AML-193 (cell line): Measurements from ENCODE around the gene MRTFA.
"Not testable (repeated sequence)": the region's sequence is repeated elsewhere in the genome, so short reads cannot be mapped to it uniquely, and the experiment has no call there.

Source experiments
- DNase-seq, 2 experiments: peaks; one replicate each; lab custom pipeline; 2025; lab: John Stamatoyannopoulos, UW

The MRTFA gene

DNA sequence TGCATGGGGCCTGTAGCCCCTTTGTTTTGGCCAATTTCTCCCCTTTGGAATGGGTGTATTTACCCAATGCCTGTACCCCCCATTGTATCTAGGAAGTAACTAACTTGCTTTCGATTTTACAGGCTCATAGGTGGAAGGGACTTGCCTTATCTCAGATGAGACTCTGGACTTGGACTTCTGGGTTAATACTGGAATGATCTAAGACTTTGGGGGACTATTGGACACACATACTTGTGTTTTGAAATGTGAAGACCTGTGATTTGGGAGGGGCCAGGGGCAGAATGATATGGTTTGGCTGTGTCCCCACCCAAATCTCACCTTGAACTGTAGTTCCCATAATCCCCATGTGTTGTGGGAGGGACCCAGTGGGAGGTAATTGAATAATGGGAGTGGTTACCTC is 82.5 kb downstream of the MRTFA start:
- not testable (repeated sequence) for DNase-seq

- no peak for DNase-seq
These were observed 83.4 kb downstream of the MRTFA start for GRCh38 chr22:40553014-40553554.

GRCh38 chr22:40552070-40552469 is 84.4 kb downstream of the MRTFA start:
- no peak for DNase-seq

DNA sequence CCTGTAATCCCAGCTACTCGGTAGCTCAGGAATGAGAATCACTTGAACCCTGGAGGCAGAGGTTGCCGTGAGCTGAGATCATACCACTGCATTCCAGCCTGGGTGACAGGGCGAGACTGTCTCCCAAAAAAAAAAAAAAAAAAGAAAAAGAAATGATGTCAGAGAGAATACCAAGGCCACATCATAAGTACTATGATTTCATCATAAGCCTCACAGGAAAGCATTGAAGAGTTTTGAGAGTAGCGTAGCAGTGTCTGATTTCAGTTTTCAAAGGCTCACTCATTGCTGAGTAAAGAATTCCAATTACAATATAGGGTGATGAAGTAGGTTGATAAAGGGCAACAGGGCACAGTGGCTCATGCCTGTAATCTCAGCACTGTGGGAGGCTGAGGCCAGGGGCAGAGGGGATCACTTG is 88.8 kb downstream of the MRTFA start:
- no peak for DNase-seq

GRCh38 chr22:40544758-40545157 is 91.8 kb downstream of the MRTFA start:
- no peak for DNase-seq

DNA sequence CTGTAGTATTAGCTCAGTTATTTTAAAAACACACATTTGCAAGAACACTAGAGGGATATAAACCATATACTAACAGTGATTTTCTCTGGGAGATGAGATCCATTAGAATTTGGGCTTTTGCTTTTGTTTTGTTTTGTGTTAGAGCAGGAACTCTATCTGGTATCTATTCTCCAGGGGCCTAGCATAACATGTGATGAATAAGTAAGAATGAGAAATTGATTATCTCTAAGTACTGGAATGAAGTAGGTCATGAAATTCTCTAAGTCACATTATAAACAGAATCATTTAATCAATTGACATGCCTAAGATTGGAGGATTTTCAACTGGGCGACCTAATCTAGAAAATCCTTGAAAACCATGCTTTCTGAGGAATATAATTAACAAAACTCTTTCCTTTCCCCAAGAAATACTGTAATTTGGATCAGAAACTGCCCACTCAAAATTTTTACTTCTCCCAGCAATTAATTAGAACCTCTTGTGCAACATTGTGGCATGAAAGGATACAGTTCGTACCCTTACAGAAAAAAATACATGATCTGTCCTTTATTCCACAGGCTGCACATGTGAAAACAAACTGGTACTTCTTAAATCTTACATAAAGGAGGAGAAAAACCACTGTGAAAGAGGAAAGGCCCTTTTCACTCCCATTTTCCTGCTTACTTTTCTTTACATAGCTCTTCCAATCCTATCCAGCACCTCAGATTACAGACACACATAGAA is 93.5 kb downstream of the MRTFA start:
- DNase-seq: no peak

GRCh38 chr22:40541300-40541699 is 95.2 kb downstream of the MRTFA start:
- no peak for DNase-seq

GRCh38 chr22:40540265-40540664 is 96.3 kb downstream of the MRTFA start:
- no peak for DNase-seq

GRCh38 chr22:40536149-40536548 is 100.4 kb downstream of the MRTFA start:
- not testable (repeated sequence) for DNase-seq

GRCh38 chr22:40535642-40536041 is 100.9 kb downstream of the MRTFA start:
- no peak for DNase-seq

DNA sequence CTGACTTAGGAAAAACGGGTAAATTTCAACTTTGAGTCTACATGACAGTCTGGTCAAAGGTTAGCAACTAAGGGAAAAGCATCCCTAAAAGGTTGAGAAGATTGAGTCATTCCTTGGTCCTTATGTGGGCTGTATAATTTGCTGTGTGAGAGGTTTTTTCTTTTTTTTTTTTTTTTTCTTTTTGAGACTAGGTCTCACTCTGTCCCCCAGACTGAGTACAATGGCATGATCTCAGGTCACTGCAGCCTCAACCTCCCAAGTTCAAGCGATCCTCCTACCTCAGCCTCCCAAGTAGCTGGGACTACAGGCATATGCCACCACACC is 101.4 kb downstream of the MRTFA start:
- no peak for DNase-seq

- DNase-seq: peak; percentile 51 to 69
These were observed 101.9 kb downstream of the MRTFA start for GRCh38 chr22:40534379-40535188.

DNA sequence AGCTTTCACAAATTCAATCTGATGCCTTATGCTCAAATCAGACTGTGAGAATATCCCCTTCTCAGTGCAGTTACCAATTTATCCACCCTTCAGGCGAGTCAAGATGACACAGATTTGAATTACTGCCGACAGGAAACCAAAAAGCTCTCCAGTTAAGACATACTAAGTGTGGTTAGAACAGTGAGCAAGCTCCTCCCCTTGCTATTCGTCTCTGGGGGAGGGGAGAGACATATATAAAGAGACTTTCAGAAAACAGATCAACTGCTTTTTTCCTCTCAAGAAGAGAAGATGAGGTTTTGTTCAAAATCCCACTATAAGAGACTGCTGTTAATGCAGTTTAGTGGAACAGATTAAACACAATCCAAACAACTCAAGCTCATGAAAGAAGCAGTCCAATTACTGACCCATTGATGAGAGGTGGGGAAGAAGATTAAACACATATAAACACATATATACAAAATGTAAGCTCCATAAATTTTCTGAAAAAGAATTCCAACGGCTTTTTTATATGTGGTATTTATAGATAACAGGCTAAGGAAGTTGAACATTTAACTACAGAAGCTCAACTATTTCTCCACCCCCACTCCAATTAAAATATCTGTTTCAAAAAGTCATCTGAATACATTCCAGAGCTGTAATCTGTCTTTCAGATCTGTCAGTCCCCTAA is 102.7 kb downstream of the MRTFA start:
- peak; percentile 69 to 75 for DNase-seq

DNA sequence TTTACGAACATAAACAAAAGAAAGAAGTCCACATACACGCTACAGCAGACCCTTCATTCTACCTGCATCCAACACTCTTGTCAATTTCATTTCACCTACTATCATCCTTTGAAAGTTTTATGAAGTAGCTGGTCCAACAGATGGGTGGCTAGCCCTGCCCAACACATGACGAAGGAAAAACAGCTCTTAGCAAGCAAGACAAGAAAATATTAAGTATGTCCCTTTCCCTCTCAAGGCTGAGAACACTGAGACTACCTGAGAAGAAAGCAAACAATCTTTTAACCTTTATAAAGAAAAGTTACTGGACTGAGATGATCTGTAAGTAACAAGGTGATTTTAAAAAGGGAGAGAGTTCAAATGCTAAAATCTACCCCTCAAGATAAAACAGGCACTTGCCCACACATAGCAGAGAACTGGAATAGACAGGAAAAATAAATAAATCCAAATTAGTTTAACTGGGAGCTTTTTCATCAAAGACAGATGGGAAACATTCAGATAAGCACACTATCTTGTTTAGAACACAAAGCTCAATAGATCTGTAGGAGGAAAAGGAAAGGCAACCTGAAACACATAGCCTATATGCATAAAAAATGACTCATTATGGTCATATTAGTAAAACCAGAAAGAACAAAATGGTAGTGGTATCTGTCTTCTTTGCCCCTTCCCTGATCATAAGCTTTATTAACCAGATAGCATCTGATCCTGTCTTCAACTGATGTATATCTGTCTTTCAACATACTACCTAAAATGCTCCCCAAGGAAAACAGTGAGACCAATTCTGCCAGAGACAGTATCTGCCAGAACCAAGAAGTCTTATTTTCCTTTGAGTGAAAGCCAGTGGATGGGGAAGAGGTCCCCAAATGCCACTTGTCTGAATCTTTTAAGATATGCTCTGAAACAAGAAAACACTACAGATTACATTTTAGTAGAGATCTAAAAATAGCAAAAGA is 104.3 kb downstream of the MRTFA start:
- no peak for DNase-seq

GRCh38 chr22:40530391-40530790 is 106.1 kb downstream of the MRTFA start:
- not testable (repeated sequence) for DNase-seq

DNA sequence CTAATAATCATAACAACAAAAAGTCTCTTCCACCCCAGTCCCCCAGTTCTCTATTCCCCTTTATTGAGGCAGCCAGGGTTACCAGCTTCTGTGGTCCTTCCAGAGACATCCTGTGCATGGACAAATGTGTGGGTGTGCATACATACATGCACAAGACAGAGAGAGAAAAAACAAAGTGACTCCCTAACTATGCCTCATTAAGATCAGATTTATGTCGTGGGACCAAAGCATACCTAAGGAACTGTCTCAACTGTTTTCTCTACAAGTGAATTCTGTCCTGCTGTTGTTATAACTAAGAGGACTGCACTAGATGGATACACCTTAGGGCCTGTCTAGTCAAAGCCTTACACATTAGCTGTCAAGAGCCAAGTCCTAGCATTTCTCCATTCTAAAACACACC is 106.7 kb downstream of the MRTFA start:
- no peak for DNase-seq

DNA sequence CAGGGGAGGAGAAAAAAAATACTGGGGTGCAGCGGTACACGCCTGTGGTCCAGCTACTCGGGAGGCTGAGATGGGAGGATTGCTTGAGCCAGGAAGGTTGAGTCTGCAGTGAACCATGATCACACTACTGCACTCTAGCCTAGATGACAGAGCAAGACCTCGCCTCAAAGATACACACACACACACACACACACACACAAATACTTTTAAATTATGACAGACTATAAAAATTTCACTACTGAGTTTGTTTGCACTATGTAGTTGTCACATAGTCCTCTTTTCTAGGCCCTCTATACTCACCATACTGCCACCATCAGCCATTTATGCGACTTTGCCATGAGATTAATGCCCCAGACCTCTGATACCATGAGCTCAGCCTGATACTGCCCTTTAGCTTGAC is 109.6 kb downstream of the MRTFA start:
- no peak for DNase-seq

- DNase-seq: peak; percentile 24 to 25
These were observed 111.2 kb downstream of the MRTFA start for GRCh38 chr22:40525250-40525884.

- DNase-seq: peak; percentile 49 to 51
These were observed 111.9 kb downstream of the MRTFA start for GRCh38 chr22:40524392-40525249.

DNA sequence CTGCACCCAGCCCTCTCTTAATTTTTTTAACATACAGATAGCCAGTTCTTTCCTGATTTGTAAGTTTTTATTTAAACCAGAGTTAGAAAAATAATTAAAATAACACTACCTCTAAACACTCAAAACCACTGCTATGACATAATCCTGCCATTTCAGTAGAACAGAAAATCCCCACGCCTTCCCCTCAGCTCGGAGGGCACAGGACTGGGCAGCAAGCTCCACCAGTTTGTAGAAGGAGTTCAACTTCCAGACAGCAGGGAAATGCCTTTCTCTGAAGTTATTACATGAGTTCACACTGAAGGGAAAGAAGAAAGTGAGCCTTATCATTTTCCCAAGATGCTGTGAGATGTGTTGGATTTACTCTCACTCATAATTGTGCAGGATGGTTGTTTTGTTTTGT is 114.4 kb downstream of the MRTFA start:
- DNase-seq: no peak
